ENCODE measurements around the gene RAB34. TPM values are rescaled to one million over a fixed set of nuclear protein-coding genes. Genes with fewer than 3 reads are reported as not detected.

The RAB34 gene
- total and polyA plus RNA-seq, 9 of the 15 experiments (the other 6 are each of a cell fraction or from before 2014, with no cell fraction given): 0.07 to 3.8 (median 0.46) TPM; not detected in 1

DNA sequence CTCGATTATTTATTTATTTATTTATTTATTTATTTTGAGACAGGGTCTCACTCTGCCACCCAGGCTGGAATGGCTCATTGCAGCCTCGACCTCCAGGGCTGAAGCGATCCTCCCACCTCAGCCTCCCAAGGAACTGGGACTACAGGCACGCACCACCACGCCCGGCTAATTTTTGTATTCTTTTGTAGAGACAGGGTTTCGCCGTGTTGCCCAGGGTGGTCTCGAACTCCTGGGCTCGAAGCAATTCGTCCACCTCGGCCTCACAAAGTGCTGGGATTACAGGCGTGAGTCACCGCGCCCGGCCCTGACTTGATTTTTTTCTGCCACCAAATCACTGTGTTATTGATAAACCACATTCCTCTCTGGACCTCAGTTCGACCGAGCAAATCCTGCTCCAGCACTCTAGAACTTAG, 1.4 kb upstream of the RAB34 start (continued):
- TF ChIP-seq ZKSCAN3 (CRISPR knock-in tag; IDR thresholded peaks at IDR 0.05) (no peak), ZBTB17 (CRISPR knock-in tag; IDR thresholded peaks at IDR 0.05) (no peak), KDM2B (CRISPR knock-in tag; IDR thresholded peaks at IDR 0.05) (no peak), ZNF239 (CRISPR knock-in tag; IDR thresholded peaks at IDR 0.05) (no peak), ZBTB1 (CRISPR knock-in tag; IDR thresholded peaks at IDR 0.05; ENCODE audit: borderline replicate concordance, low read depth) (0 out of 2 replicates have a peak, but pooled peaks have one; percentile 63), IRF2 (CRISPR knock-in tag; IDR thresholded peaks at IDR 0.05) (no peak), POLR2G (IDR thresholded peaks at IDR 0.05; ENCODE audit: low read depth, low read length) (no peak), TEAD1 (CRISPR knock-in tag; IDR thresholded peaks at IDR 0.05) (peak; percentile 50 to 80; a peak in 3 of 4 replicates), LCOR (CRISPR knock-in tag; IDR thresholded peaks at IDR 0.05) (peak; percentile 70), ZNF780A (CRISPR knock-in tag; IDR thresholded peaks at IDR 0.05) (0 out of 2 replicates have a peak, but pooled peaks have one; percentile 55), MTA3 (IDR thresholded peaks at IDR 0.05; ENCODE audit: borderline replicate concordance) (0 out of 2 replicates have a peak, but pooled peaks have one; percentile 11), ZNF655 (CRISPR knock-in tag; IDR thresholded peaks at IDR 0.05) (no peak), HDAC3 (IDR thresholded peaks at IDR 0.05; ENCODE audit: borderline replicate concordance, partially characterized antibody) (no peak), ZNF232 (CRISPR knock-in tag; IDR thresholded peaks at IDR 0.05) (no peak), CCAR2 (IDR thresholded peaks at IDR 0.05; ENCODE audit: low read depth, low read length) (no peak), FOSL1 (tag; conservative IDR thresholded peaks at IDR 0.05) (peak; percentile 93), ZBED1 (IDR thresholded peaks at IDR 0.05) (no peak), YBX1 (IDR thresholded peaks at IDR 0.05) (no peak), NCOA2 (IDR thresholded peaks at IDR 0.05; ENCODE audit: partially characterized antibody in 2 of 2) (no peak), SIRT6 (IDR thresholded peaks at IDR 0.05; ENCODE audit: low read depth, low read length) (no peak), RBM39 (optimal IDR thresholded peaks at IDR 0.05; ENCODE audit: low read depth, low read length) (no peak), NKRF (IDR thresholded peaks at IDR 0.05; ENCODE audit: borderline replicate concordance) (0 out of 2 replicates have a peak, but pooled peaks have one; percentile 38), THRAP3 (IDR thresholded peaks at IDR 0.05; ENCODE audit: borderline replicate concordance) (no peak), ELF2 (CRISPR knock-in tag; IDR thresholded peaks at IDR 0.05) (no peak), ZNF717 (CRISPR knock-in tag; IDR thresholded peaks at IDR 0.05) (no peak)
- TF ChIP-seq, protein P1, sequence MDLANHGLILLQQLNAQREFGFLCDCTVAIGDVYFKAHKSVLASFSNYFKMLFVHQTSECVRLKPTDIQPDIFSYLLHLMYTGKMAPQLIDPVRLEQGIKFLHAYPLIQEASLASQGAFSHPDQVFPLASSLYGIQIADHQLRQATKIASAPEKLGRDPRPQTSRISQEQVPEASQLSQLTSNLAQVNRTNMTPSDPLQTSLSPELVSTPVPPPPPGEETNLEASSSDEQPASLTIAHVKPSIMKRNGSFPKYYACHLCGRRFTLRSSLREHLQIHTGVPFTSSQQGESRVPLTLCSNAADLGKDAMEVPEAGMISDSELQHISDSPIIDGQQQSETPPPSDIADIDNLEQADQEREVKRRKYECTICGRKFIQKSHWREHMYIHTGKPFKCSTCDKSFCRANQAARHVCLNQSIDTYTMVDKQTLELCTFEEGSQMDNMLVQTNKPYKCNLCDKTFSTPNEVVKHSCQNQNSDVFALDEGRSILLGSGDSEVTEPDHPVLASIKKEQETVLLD (IDR thresholded peaks at IDR 0.05): peak; percentile 34; the same call in 1 of the 2 replicates
